Body of pancreas (tissue), 4 donors: Measurements from ENCODE around the gene RBM4B. TPM values are rescaled to one million over a fixed set of nuclear protein-coding genes. Genes with fewer than 3 reads are reported as not detected.

Experiments used
- ATAC-seq: fragments of 150-250 bp; one replicate; pipeline ENCODE4 v1.9.1; 2016
- DNase-seq, 4 donors: peaks; one replicate each; pipeline ENCODE4 v3.0.0-alpha.2; 2019
- H3K27ac ChIP-seq, 4 donors: fragments of 200-600 bp; sonication (generic); 1 replicate in 3 of 4; 2 replicates in 1 of 4; pipeline versions ENCODE4 v1.5.1 to v1.6.1; 2016 to 2019; ENCODE audit warnings: mild to moderate bottlenecking in 1 of 4, mixed read lengths in 1 of 4, moderate library complexity in 1 of 4
- H3K27me3 ChIP-seq, 2 donors: fragments of 200-600 bp; sonication (generic); one replicate each; pipeline ENCODE4 v1.6.0; 2016; ENCODE audit warnings: mild to moderate bottlenecking in 1 of 2
- H3K36me3 ChIP-seq, 2 donors: fragments of 200-600 bp; sonication (generic); replicated peaks in 1 of 2; 2 replicates each; pipeline ENCODE4 v1.5.1; 2016; ENCODE audit warnings: low read depth in 2 of 2; ENCODE audit not compliant: insufficient read depth in 1 of 2
- H3K4me1 ChIP-seq: fragments of 200-600 bp; sonication (generic); one replicate; pipeline ENCODE4 v1.6.0; 2016
- H3K4me3 ChIP-seq, 2 donors: fragments of 200-600 bp; sonication (generic); 1 replicate in 1 of 2; 2 replicates in 1 of 2; pipeline ENCODE4 v1.5.1; 2016 to 2019
- H3K9me3 ChIP-seq, 3 donors: fragments of 200-600 bp; sonication (generic); 1 replicate in 2 of 3; 2 replicates in 1 of 3; pipeline ENCODE4 v1.5.1; 2016
- POLR2A ChIP-seq, 3 donors: fragments of 450-650 bp; IDR thresholded peaks; one replicate each; pipeline ENCODE4 v1.6.1; 2016; ENCODE audit warnings: antibody characterized with exemption in 3 of 3, mild to moderate bottlenecking in 2 of 3
- WGBS, 2 donors: methylation state at CpG; one replicate each; pipeline ENCODE4 v1.1.5; 2017; 5-methylcytosine and 5-hydroxymethylcytosine counted together
- intact Hi-C: fragments of 100-400 bp; cut with DNase I; formaldehyde crosslinking; loops from one replicate; pipeline ENCODE4 v1.15.1; 2023
- total RNA-seq, 2 donors: library from RNA; depleted of rRNA; stranded (reverse); fragments of >200 nt; gene quantifications; one replicate each; pipeline ENCODE4 v1.1.0, GENCODE V29; 2016
- TF ChIP-seq, protein P1 (sequence below), 7 experiments: fragments of 450-650 bp in 4 of 7; fragments of 200-600 bp in 3 of 7; sonication (generic) in 3 of 7; IDR thresholded peaks; one replicate each; pipeline ENCODE4 v1.5.1; 2016 to 2019; ENCODE audit warnings: antibody characterized with exemption in 7 of 7

Gene RBM4B
- total RNA-seq, 2 donors from 2014 or later, result 13.2 to 22.6 TPM

DNA sequence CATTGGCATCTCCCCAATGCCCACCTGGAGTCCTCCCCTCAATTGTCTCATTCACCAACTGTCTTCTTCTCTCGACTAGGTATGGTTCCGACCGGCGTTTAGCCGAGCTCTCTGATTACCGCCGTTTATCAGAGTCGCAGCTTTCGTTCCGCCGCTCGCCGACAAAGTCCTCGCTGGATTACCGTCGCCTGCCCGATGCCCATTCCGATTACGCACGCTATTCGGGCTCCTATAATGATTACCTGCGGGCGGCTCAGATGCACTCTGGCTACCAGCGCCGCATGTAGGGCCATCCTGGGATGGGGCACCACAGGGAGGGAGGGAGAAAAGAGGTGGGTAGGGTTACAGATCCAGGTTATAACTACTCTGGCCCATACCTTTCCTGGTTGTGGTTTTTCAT is 51.3 kb downstream of the RBM4B start:
- no peak for TF ChIP-seq POLR2A (IDR thresholded peaks at IDR 0.05)
- TF ChIP-seq, protein P1, sequence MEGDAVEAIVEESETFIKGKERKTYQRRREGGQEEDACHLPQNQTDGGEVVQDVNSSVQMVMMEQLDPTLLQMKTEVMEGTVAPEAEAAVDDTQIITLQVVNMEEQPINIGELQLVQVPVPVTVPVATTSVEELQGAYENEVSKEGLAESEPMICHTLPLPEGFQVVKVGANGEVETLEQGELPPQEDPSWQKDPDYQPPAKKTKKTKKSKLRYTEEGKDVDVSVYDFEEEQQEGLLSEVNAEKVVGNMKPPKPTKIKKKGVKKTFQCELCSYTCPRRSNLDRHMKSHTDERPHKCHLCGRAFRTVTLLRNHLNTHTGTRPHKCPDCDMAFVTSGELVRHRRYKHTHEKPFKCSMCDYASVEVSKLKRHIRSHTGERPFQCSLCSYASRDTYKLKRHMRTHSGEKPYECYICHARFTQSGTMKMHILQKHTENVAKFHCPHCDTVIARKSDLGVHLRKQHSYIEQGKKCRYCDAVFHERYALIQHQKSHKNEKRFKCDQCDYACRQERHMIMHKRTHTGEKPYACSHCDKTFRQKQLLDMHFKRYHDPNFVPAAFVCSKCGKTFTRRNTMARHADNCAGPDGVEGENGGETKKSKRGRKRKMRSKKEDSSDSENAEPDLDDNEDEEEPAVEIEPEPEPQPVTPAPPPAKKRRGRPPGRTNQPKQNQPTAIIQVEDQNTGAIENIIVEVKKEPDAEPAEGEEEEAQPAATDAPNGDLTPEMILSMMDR (IDR thresholded peaks at IDR 0.05), result no peak
- Histone ChIP-seq H3K36me3 (peaks cover 27 to 34% of the 10 kb centered on the region in 2 donors), H3K4me3 (no peak overlapping the region), H3K4me1 (peaks cover 35% of the 10 kb centered on the region), H3K27ac (no peak overlapping the region), H3K9me3 (no peaks in the 10 kb centered on the region), H3K27me3 (no peaks in the 10 kb centered on the region)
- DNase-seq (no peak), ATAC-seq (no peak)
- intact Hi-C loops, result no loop called here
- 92 to 93% methylated on average over 24 to 25 of the region's 25 CpGs for WGBS, 2 donors

DNA sequence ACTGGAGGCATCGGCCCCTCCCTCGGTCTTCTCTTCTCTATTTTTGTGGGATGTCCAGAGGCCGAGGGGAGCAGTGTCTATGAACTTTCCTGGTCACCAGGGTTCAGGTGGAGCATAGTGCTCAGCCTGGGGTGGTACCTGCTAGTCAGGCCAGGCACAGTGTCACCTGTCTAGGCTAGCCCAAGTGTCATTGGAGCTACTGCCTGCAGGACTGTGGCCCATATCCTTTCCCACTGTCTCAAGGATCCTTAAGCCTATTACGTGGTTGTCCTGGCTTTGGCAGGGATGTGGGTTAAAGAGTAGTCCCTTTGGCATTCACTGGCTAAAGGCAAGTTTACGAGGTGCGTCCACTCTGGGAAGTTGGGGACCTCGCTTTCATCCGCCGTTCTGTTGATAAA is 51.9 kb downstream of the RBM4B start:
- H3K4me1 ChIP-seq, result peaks cover 42% of the 10 kb centered on the region
- H3K36me3 ChIP-seq, result peaks cover 27 to 34% of the 10 kb centered on the region in 2 donors

DNA sequence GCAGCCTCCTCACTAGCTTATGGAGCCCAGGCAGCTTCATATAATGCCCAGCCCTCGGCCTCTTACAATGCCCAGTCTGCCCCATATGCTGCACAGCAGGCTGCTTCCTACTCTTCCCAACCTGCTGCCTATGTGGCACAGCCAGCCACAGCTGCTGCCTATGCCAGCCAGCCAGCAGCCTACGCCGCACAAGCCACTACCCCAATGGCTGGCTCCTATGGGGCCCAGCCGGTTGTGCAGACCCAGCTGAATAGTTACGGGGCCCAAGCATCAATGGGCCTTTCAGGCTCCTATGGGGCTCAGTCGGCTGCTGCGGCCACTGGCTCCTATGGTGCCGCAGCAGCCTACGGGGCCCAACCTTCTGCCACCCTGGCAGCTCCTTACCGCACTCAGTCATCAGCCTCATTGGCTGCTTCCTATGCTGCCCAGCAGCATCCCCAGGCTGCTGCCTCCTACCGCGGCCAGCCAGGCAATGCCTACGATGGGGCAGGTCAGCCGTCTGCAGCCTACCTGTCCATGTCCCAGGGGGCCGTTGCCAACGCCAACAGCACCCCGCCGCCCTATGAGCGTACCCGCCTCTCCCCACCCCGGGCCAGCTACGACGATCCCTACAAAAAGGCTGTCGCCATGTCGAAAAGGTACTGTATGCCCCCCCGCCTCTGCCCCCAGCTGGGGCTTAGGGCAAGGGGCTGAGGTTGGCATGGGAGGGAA is 52.5 kb downstream of the RBM4B start:
- Histone ChIP-seq H3K4me3 (no peak overlapping the region), H3K9me3 (no peaks in the 10 kb centered on the region), H3K36me3 (peaks cover 27 to 34% of the 10 kb centered on the region in 2 donors), H3K4me1 (peaks cover 47% of the 10 kb centered on the region), H3K27me3 (no peaks in the 10 kb centered on the region), H3K27ac (no peak overlapping the region)
- ATAC-seq (no peak), DNase-seq (no peak)
- WGBS, 2 donors, result 93 to 95% methylated on average over 13 to 25 of the region's 26 CpGs
- intact Hi-C loops, result no loop called here
- TF ChIP-seq, protein P1 (IDR thresholded peaks at IDR 0.05), result no peak
- TF ChIP-seq POLR2A (IDR thresholded peaks at IDR 0.05), result no peak

More for the DNA sequence above, 51.9 kb downstream of the RBM4B start:
- no peak for ATAC-seq
- intact Hi-C loops, result no loop called here
- Histone ChIP-seq H3K27me3 (no peaks in the 10 kb centered on the region), H3K27ac (no peak overlapping the region), H3K4me3 (no peak overlapping the region), H3K9me3 (no peaks in the 10 kb centered on the region)
- TF ChIP-seq, protein P1 (IDR thresholded peaks at IDR 0.05), result no peak
- no peak for TF ChIP-seq POLR2A (IDR thresholded peaks at IDR 0.05)
- no peak for DNase-seq
- WGBS, 2 donors, result 80% methylated on average over 6 to 9 of the region's 9 CpGs

DNA sequence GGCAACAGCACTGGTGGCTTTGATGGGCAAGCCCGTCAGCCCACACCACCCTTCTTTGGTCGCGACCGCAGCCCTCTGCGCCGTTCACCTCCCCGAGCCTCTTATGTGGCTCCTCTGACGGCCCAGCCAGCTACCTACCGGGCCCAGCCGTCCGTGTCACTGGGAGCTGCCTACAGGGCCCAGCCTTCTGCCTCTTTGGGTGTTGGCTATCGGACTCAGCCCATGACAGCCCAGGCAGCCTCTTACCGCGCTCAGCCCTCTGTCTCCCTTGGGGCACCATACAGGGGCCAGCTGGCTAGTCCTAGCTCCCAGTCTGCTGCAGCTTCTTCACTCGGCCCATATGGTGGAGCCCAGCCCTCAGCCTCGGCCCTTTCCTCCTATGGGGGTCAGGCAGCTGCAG is 53.2 kb downstream of the RBM4B start:
- 88 to 90% methylated on average over 8 to 16 of the region's 16 CpGs for WGBS, 2 donors
- H3K9me3 ChIP-seq, result no peaks in the 10 kb centered on the region
- peaks cover 51% of the 10 kb centered on the region for H3K4me1 ChIP-seq
- intact Hi-C loops, result no loop called here
- no peaks in the 10 kb centered on the region for H3K27me3 ChIP-seq
- H3K36me3 ChIP-seq, result peaks cover 27 to 33% of the 10 kb centered on the region in 2 donors
- no peak for TF ChIP-seq POLR2A (IDR thresholded peaks at IDR 0.05)
- TF ChIP-seq, protein P1 (IDR thresholded peaks at IDR 0.05), result no peak
- no peak overlapping the region for H3K4me3 ChIP-seq
- H3K27ac ChIP-seq, result no peak overlapping the region
- ATAC-seq (no peak), DNase-seq (no peak)

DNA sequence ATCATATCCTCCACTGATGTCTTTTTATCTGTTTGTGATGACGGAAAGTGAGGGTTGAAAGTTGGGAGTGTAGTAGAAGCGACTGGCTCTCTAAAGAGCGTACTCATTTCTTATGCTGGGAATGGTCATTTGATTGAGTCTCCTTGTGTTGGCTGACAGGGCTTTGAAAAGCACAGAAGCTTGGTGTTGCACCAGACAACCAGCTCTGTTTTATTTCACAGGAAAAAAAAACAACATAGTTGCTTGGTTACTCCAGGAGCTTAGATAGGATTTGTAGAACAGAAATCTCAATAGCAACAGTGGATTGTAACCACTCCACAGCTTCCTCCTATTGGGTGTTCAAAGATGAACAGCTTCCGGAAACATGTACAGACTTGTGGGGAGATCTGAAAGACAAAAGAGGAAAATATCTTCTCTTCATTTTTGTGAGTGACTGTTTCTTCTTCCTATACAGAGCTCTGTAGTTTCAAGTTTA is 58.6 kb downstream of the RBM4B start:
- peaks cover 0 to 3% of the 10 kb centered on the region in 2 donors for H3K36me3 ChIP-seq
- no peak overlapping the region for H3K4me3 ChIP-seq
- peaks cover 67% of the 10 kb centered on the region for H3K4me1 ChIP-seq
- intact Hi-C loops, result no loop called here
- peak overlapping the region in 2 of 4 donors; percentile 96 to 99 for H3K27ac ChIP-seq
- TF ChIP-seq, protein P1 (IDR thresholded peaks at IDR 0.05), result no peak
- TF ChIP-seq POLR2A (IDR thresholded peaks at IDR 0.05), result peak in 2 of 3 donors; percentile 25 to 62
- no peaks in the 10 kb centered on the region for H3K27me3 ChIP-seq
- DNase-seq (peak in 1 of 4 donors; percentile 38), ATAC-seq (peak; percentile 1)
- H3K9me3 ChIP-seq, result no peaks in the 10 kb centered on the region
- WGBS, 2 donors, result 27 to 38% methylated on average over 4 of the region's 4 CpGs
